Keratinocyte (primary cell): ENCODE results near the gene PLA2R1. TPM values are rescaled to one million over a fixed set of nuclear protein-coding genes. Genes with fewer than 3 reads are reported as not detected.

ENCODE experiments used
- DNase-seq: peaks from one replicate; pipeline ENCODE4 v3.0.0-alpha.2; 2011; ENCODE audit warnings: low read depth, missing footprints, low spot score
- FAIRE-seq: peaks from 2 replicates; lab custom pipeline; 2011; peaks lifted over from hg19 to GRCh38; lab: Jason Lieb, UNC
- H2AFZ ChIP-seq: 2 replicates; pipeline ENCODE4 v1.6.0; 2012; ENCODE audit warnings: low read length, control low read depth, inconsistent platforms; ENCODE audit not compliant: control insufficient read depth
- H3K27ac ChIP-seq: 2 replicates; pipeline ENCODE4 v1.5.1; 2011; ENCODE audit warnings: low read length; ENCODE audit not compliant: control insufficient read depth, insufficient read depth
- H3K27me3 ChIP-seq: 3 replicates; pipeline ENCODE4 v1.6.0; 2011; ENCODE audit warnings: low read length; ENCODE audit not compliant: control insufficient read depth, insufficient read depth; ENCODE audit errors: extremely low read depth
- H3K36me3 ChIP-seq, 2 experiments: 2 replicates in 1 of 2; 3 replicates in 1 of 2; pipeline ENCODE4 v1.5.1; 2011; ENCODE audit warnings: low read length in 2 of 2, mild to moderate bottlenecking in 1 of 2; ENCODE audit not compliant: control insufficient read depth in 2 of 2, insufficient read depth in 2 of 2; ENCODE audit errors: extremely low read depth in 1 of 2
- H3K4me1 ChIP-seq: 3 replicates; pipeline ENCODE4 v1.5.1; 2011; ENCODE audit warnings: low read length; ENCODE audit not compliant: control insufficient read depth, insufficient read depth; ENCODE audit errors: extremely low read depth
- H3K4me2 ChIP-seq: 3 replicates; pipeline ENCODE4 v1.6.0; 2011; ENCODE audit warnings: low read depth, low read length; ENCODE audit not compliant: control insufficient read depth, insufficient read depth; ENCODE audit errors: extremely low read depth
- H3K4me3 ChIP-seq, 3 experiments: fragments of 200-600 bp in 1 of 3; sonication (generic) in 1 of 3; 2 replicates in 2 of 3; 3 replicates in 1 of 3; pipeline ENCODE4 v1.5.1; 2011 to 2016; ENCODE audit warnings: low read length in 3 of 3, mild to moderate bottlenecking in 3 of 3, control low read depth in 2 of 3, inconsistent platforms in 1 of 3, low read depth in 1 of 3, mixed read lengths in 1 of 3, mixed run types in 1 of 3, moderate library complexity in 1 of 3; ENCODE audit not compliant: control insufficient read depth in 2 of 3, insufficient read depth in 2 of 3; ENCODE audit errors: extremely low read depth in 1 of 3
- H3K79me2 ChIP-seq: 2 replicates; pipeline ENCODE4 v1.6.0; 2012; ENCODE audit warnings: low read length; ENCODE audit not compliant: control insufficient read depth, insufficient read depth
- H3K9ac ChIP-seq: 3 replicates; pipeline ENCODE4 v1.6.0; 2011; ENCODE audit warnings: low read length; ENCODE audit not compliant: control insufficient read depth, insufficient read depth; ENCODE audit errors: extremely low read depth
- H3K9me1 ChIP-seq: 3 replicates; pipeline ENCODE4 v1.6.0; 2011; ENCODE audit warnings: low read length; ENCODE audit not compliant: control insufficient read depth, insufficient read depth; ENCODE audit errors: extremely low read depth
- H3K9me3 ChIP-seq: 2 replicates; pipeline ENCODE4 v1.5.1; 2012; ENCODE audit warnings: low read depth, low read length; ENCODE audit not compliant: control insufficient read depth
- H4K20me1 ChIP-seq: 3 replicates; pipeline ENCODE4 v1.6.0; 2011; ENCODE audit warnings: low read length; ENCODE audit not compliant: control insufficient read depth, insufficient read depth; ENCODE audit errors: extremely low read depth
- CTCF ChIP-seq, 3 experiments: IDR thresholded peaks in 1 of 3; conservative IDR thresholded peaks in 1 of 3; optimal IDR thresholded peaks in 1 of 3; 2 replicates in 2 of 3; 3 replicates in 1 of 3; pipeline versions ENCODE3 to v1.5.1; 2011; ENCODE audit warnings: low read length in 3 of 3, mild to moderate bottlenecking in 3 of 3, moderate library complexity in 2 of 3, control low read depth in 1 of 3, inconsistent platforms in 1 of 3; ENCODE audit not compliant: insufficient read depth in 2 of 3; ENCODE audit errors: extremely low read depth in 1 of 3
- EZH2 ChIP-seq: IDR thresholded peaks from one replicate; pipeline ENCODE4 v1.6.1; 2012; ENCODE audit warnings: inconsistent platforms, mild to moderate bottlenecking, low read length, moderate library complexity
- dilution Hi-C: fragments of 300-500 bp; cut with MboI; formaldehyde crosslinking; loops from one replicate; pipeline ENCODE4 v1.7.0; 2020; ENCODE audit warnings: low sequenced_read_pairs; ENCODE audit not compliant: extremely low pct_ligation_motif_present
- polyA minus RNA-seq, 3 experiments: library from RNA; depleted of rRNA, polyadenylated mRNA; stranded (reverse); fragments of >200 nt; gene quantifications; 1 replicate in 1 of 3; 2 replicates in 1 of 3; 3 replicates in 1 of 3; pipeline ENCODE4 v1.2.3, GENCODE V29; 2011
- polyA plus RNA-seq, 5 experiments: library from polyadenylated mRNA; depleted of rRNA in 3 of 5; stranded (reverse) in 3 of 5; stranded (forward) in 1 of 5; unstranded in 1 of 5; fragments of >200 nt; gene quantifications; 1 replicate in 1 of 5; 2 replicates in 3 of 5; 3 replicates in 1 of 5; pipeline versions ENCODE4 v1.2.1 to v1.2.3, GENCODE V29; 2011 to 2012; ENCODE audit warnings: missing spikeins in 2 of 5, low read depth in 1 of 5, low replicate concordance in 1 of 5

The PLA2R1 gene
- polyA plus RNA-seq, result 7.6 to 13.2 TPM (median 12.3 TPM) in 3 replicates
- polyA plus RNA-seq (2011; ENCODE audit: low read depth), result 9.3 TPM
- polyA plus RNA-seq (2011; cell fraction: cytosol; rRNA removed), result 2.8 and 4.1 TPM in 2 replicates
- polyA plus RNA-seq (2011; cell fraction: nucleus; rRNA removed), result 19.0 and 20.2 TPM in 2 replicates
- polyA plus RNA-seq (2012; ENCODE audit: low replicate concordance), result 6.6 and 8.5 TPM in 2 replicates
- 1.7 to 15.0 TPM (median 13.4 TPM) in 3 replicates for polyA minus RNA-seq
- 6.1 TPM for polyA minus RNA-seq (2011; cell fraction: cytosol; rRNA and poly(A)+ RNA removed)
- 14.7 and 37.3 TPM in 2 replicates for polyA minus RNA-seq (2011; cell fraction: nucleus; rRNA and poly(A)+ RNA removed)

- TF ChIP-seq CTCF (optimal IDR thresholded peaks at IDR 0.05 in 1 of 3, IDR thresholded peaks at IDR 0.05 in 1 of 3, conservative IDR thresholded peaks at IDR 0.05 in 1 of 3; ENCODE audit: extremely low read depth in 1 of 3, insufficient read depth in 2 of 3, low read length in 3 of 3) (no peak), EZH2 (no peak)
- peaks cover 19% of the 10 kb centered on the region for H3K4me1 ChIP-seq
- H3K4me2 ChIP-seq, result peak within 1 kb of the TSS; percentile 94
- no peaks in the 10 kb centered on the region for H3K27me3 ChIP-seq
- H3K9me3 ChIP-seq, result no peaks in the 10 kb centered on the region
- H3K36me3 ChIP-seq, result peaks cover 0 to 2% of the 10 kb centered on the region in 2 experiments
- peak within 1 kb of the TSS; percentile 98 for H2AFZ ChIP-seq
- H3K79me2 ChIP-seq, result peaks cover 4% of the 10 kb centered on the region
- H3K9ac ChIP-seq, result peak within 1 kb of the TSS; percentile 74
- peak within 1 kb of the TSS; percentile 80 to 83 (median 81) for H3K4me3 ChIP-seq
- no peaks in the 10 kb centered on the region for H3K9me1 ChIP-seq
- FAIRE-seq (no peak), DNase-seq (no peak)
- dilution Hi-C loops, result no loop called here
- no peaks in the 10 kb centered on the region for H4K20me1 ChIP-seq
- peak within 1 kb of the TSS; percentile 24 for H3K27ac ChIP-seq
Measured at GRCh38 chr2:160062292-160063005, at the start of gene PLA2R1. Gene PLA2R1, minus strand, starts transcription at chr2:160062615. Its CDS starts 212 bp downstream, at chr2:160062403.

- H3K9me3 ChIP-seq, result no peaks in the 10 kb centered on the region
Measured at GRCh38 chr2:160110674-160111239, 48.3 kb upstream of the PLA2R1 start.

More at GRCh38 chr2:160110674-160111239, 48.3 kb upstream of the PLA2R1 start:
- H3K79me2 ChIP-seq, result no peaks in the 10 kb centered on the region
- no peak overlapping the region for H3K4me3 ChIP-seq
- no peak for DNase-seq
- peak; percentile 13 for FAIRE-seq
- H3K27me3 ChIP-seq, result no peaks in the 10 kb centered on the region
- H3K36me3 ChIP-seq, result peaks cover 18 to 20% of the 10 kb centered on the region in 2 experiments
- H3K9me1 ChIP-seq, result no peaks in the 10 kb centered on the region
- H3K9ac ChIP-seq, result no peak overlapping the region
- no peak overlapping the region for H2AFZ ChIP-seq
- peaks cover 19% of the 10 kb centered on the region for H3K4me1 ChIP-seq
- H4K20me1 ChIP-seq, result no peaks in the 10 kb centered on the region
- H3K27ac ChIP-seq, result peak overlapping the region; percentile 50
- dilution Hi-C loops, result no loop called here
- no peak overlapping the region for H3K4me2 ChIP-seq
- no peak for TF ChIP-seq CTCF (optimal IDR thresholded peaks at IDR 0.05 in 1 of 3, IDR thresholded peaks at IDR 0.05 in 1 of 3, conservative IDR thresholded peaks at IDR 0.05 in 1 of 3; ENCODE audit: extremely low read depth in 1 of 3, insufficient read depth in 2 of 3, low read length in 3 of 3)
- TF ChIP-seq EZH2, result no peak
